ENCODE measurements around the gene LENG9.
A peak's percentile ranks its signal among the peaks of the same experiment; 100 is the strongest.

Gene LENG9

DNA sequence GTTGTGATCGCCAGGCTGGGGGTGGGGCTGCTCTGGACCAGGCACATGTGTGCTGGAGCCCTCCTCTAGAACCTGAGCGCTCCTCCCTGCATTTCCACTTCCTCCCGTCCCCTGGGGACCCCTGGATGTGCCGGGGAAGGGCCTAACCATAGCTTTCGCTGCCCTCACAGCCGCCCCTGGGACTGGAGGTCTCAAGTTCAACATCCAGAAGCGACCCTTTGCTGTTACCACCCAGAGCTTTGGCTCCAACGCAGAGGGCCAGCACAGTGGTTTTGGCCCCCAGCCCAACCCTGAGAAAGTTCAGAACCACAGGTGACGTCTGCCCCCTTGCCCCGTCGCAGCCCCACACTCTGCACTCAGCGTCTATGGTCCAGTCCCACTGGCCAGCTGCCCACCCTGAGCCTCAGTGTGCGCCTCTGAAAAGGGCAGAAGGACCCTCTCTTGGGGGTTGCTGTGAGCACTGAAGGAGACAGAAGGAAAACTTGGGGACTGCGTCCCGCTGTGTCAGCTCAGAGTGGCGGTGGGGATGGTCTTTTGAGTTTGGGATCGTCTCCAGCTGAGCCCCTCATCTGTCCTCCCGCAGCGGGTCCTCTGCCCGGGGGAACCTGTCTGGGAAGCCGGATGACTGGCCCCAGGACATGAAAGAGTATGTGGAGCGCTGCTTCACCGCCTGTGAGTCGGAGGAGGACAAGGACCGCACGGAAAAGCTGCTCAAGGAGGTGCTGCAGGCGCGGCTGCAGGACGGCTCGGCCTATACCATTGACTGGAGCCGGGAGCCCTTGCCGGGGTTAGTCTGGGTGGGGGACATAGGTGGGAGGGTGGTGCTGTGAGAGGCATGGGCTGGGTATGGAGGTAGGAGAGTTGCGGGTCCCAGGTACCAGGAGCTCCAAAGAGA, 8.6 kb downstream of the LENG9 start:
- DNase-seq (ENCODE audit: low read depth): no peak
- TF ChIP-seq, protein P1, sequence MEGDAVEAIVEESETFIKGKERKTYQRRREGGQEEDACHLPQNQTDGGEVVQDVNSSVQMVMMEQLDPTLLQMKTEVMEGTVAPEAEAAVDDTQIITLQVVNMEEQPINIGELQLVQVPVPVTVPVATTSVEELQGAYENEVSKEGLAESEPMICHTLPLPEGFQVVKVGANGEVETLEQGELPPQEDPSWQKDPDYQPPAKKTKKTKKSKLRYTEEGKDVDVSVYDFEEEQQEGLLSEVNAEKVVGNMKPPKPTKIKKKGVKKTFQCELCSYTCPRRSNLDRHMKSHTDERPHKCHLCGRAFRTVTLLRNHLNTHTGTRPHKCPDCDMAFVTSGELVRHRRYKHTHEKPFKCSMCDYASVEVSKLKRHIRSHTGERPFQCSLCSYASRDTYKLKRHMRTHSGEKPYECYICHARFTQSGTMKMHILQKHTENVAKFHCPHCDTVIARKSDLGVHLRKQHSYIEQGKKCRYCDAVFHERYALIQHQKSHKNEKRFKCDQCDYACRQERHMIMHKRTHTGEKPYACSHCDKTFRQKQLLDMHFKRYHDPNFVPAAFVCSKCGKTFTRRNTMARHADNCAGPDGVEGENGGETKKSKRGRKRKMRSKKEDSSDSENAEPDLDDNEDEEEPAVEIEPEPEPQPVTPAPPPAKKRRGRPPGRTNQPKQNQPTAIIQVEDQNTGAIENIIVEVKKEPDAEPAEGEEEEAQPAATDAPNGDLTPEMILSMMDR (IDR thresholded peaks at IDR 0.05; ENCODE audit: low read depth, low read length): no peak
- no peak for TF ChIP-seq MYC (IDR thresholded peaks at IDR 0.05; ENCODE audit: low read depth, low read length)
- no peak for TF ChIP-seq POLR2A (IDR thresholded peaks at IDR 0.05; ENCODE audit: extremely low read depth, insufficient read length)
- TF ChIP-seq, protein P2, sequence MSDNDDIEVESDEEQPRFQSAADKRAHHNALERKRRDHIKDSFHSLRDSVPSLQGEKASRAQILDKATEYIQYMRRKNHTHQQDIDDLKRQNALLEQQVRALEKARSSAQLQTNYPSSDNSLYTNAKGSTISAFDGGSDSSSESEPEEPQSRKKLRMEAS (IDR thresholded peaks at IDR 0.05; ENCODE audit: low read depth, low read length): no peak
- H3K4me3 ChIP-seq (ENCODE audit: low read depth, low read length): no peak overlapping the region

DNA sequence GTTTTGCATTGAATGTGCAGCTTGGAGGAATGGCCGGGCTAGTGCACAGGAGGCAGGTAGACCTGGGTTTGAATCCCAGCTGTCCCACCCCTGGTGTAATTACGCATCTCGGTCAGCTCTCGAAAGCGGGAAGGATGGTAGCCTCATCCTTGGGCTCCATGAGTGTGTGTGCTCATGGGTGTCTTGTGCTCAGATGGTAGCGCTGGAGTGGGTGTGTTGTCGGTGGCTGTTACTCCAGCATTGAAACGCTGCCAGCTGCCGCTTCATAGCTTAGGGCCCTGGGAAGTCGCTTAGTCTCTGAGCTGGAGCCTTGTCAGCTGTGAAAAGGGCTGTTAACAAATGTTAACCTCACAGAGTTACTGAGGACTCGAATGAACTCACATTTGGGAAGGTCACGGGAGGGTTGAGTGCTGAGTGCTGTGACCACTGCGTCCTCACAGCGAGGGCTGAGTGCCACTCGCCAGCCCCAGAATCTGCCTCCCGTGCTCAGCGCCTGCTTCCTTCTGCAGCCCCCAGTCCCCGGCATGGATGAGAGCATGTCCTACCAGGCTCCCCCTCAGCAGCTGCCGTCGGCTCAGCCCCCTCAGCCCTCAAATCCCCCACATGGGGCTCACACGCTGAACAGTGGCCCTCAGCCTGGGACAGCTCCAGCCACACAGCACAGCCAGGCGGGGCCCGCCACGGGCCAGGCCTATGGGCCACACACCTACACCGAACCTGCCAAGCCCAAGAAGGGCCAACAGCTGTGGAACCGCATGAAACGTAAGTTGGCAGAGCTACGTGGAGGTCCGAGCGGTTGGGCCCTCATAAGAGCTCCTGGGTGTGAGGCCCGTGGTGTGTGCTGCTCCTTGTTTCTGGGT, 9.4 kb downstream of the LENG9 start:
- TF ChIP-seq, protein P2 (IDR thresholded peaks at IDR 0.05; ENCODE audit: low read depth, low read length): no peak
- TF ChIP-seq, protein P1 (IDR thresholded peaks at IDR 0.05; ENCODE audit: low read depth, low read length): no peak
- TF ChIP-seq POLR2A (IDR thresholded peaks at IDR 0.05; ENCODE audit: extremely low read depth, insufficient read length) (no peak), MYC (IDR thresholded peaks at IDR 0.05; ENCODE audit: low read depth, low read length) (no peak)
- no peak for DNase-seq (ENCODE audit: low read depth)
- no peak overlapping the region for H3K4me3 ChIP-seq (ENCODE audit: low read depth, low read length)

DNA sequence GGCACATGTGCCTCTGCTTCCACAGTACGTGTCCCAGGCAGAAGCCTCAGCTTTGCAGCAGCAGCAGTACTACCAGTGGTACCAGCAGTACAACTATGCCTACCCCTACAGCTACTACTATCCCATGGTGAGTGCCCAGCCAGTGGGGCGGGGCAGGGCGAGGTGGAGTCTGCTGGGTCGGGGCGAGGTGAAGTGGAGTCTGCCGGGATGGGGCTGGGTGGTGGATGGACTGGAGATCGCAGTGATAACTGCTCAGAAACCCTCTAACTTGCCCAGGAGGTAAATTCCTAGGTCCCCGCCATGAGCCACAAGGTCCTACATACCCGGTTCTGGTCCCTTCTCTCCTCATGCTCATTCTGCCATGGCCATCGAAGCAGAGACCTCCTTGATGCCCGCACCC, 11.0 kb downstream of the LENG9 start:
- TF ChIP-seq, protein P1 (IDR thresholded peaks at IDR 0.05; ENCODE audit: low read depth, low read length): no peak
- TF ChIP-seq POLR2A (IDR thresholded peaks at IDR 0.05; ENCODE audit: extremely low read depth, insufficient read length) (no peak), MYC (IDR thresholded peaks at IDR 0.05; ENCODE audit: low read depth, low read length) (no peak)
- TF ChIP-seq, protein P2 (IDR thresholded peaks at IDR 0.05; ENCODE audit: low read depth, low read length): no peak
- DNase-seq (ENCODE audit: low read depth): no peak
- no peak overlapping the region for H3K4me3 ChIP-seq (ENCODE audit: low read depth, low read length)

DNA sequence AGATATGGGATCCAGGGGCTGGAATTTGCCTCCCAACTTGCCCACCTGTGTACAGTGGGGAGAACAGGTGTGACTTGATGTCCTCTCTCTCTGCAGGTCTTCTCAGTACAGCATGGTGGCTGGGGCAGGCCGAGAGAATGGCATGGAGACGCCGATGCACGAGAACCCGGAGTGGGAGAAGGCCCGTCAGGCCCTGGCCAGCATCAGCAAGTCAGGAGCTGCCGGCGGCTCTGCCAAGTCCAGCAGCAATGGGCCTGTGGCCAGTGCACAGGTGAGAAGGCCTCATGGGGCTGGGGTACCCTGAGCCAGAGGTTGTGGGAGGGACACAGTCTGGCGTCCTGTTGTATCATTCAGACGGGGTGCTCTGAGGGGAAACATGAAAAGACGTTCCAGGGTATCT, 11.6 kb downstream of the LENG9 start:
- no peak for DNase-seq (ENCODE audit: low read depth)
- TF ChIP-seq MYC (IDR thresholded peaks at IDR 0.05; ENCODE audit: low read depth, low read length) (no peak), POLR2A (IDR thresholded peaks at IDR 0.05; ENCODE audit: extremely low read depth, insufficient read length) (no peak)
- TF ChIP-seq, protein P2 (IDR thresholded peaks at IDR 0.05; ENCODE audit: low read depth, low read length): no peak
- TF ChIP-seq, protein P1 (IDR thresholded peaks at IDR 0.05; ENCODE audit: low read depth, low read length): no peak
- H3K4me3 ChIP-seq (ENCODE audit: low read depth, low read length): peak overlapping the region; percentile 4

DNA sequence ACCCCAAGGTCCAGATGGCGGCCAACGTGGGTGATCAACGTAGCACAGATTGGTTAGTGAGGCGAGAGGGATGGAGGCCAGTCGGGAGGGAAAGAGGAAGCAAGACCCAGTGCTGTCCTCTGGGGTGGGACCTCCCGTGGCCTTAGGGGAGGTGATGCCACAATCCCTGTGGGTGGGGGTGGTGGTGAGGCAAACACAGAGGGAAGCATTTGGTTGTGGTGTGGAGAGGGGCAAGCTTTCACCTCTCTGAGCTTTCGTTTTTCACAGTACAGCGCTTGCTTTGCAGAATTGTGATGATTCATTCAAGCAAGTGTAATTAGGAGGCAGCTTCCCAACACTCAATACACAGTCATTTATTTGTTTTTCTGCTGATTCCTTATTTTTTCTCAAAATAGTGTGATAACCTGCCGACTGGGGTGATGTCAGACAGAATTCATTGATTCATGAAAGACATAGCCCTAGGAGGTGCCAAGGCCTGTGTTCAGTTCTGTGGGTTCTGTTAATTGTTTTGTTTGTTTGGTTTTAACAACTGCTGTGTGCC, 12.2 kb downstream of the LENG9 start:
- TF ChIP-seq MYC (IDR thresholded peaks at IDR 0.05; ENCODE audit: low read depth, low read length) (no peak), POLR2A (IDR thresholded peaks at IDR 0.05; ENCODE audit: extremely low read depth, insufficient read length) (no peak)
- TF ChIP-seq, protein P1 (IDR thresholded peaks at IDR 0.05; ENCODE audit: low read depth, low read length): no peak
- TF ChIP-seq, protein P2 (IDR thresholded peaks at IDR 0.05; ENCODE audit: low read depth, low read length): no peak
- H3K4me3 ChIP-seq (ENCODE audit: low read depth, low read length): peak overlapping the region; percentile 30
- DNase-seq (ENCODE audit: low read depth): peak; percentile 82

All from NB4 (cell line).